ENCODE data around the gene NPAS2. TPM values are rescaled to one million over a fixed set of nuclear protein-coding genes. Genes with fewer than 3 reads are reported as not detected.

NPAS2 gene
- total RNA-seq, 1 experiment from 2014 or later = 142 TPM

GRCh38 chr2:101026923-101027469 lies 207.1 kb downstream of the NPAS2 start:
- no TSS peak for BruUV-seq (replicated peaks)
- no peaks in the 10 kb centered on the region for H3K4me1 Mint-ChIP-seq (ENCODE audit: low read depth, unreplicated experiment)
- TF ChIP-seq, protein P1, sequence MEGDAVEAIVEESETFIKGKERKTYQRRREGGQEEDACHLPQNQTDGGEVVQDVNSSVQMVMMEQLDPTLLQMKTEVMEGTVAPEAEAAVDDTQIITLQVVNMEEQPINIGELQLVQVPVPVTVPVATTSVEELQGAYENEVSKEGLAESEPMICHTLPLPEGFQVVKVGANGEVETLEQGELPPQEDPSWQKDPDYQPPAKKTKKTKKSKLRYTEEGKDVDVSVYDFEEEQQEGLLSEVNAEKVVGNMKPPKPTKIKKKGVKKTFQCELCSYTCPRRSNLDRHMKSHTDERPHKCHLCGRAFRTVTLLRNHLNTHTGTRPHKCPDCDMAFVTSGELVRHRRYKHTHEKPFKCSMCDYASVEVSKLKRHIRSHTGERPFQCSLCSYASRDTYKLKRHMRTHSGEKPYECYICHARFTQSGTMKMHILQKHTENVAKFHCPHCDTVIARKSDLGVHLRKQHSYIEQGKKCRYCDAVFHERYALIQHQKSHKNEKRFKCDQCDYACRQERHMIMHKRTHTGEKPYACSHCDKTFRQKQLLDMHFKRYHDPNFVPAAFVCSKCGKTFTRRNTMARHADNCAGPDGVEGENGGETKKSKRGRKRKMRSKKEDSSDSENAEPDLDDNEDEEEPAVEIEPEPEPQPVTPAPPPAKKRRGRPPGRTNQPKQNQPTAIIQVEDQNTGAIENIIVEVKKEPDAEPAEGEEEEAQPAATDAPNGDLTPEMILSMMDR (IDR thresholded peaks at IDR 0.05; ENCODE audit: unreplicated experiment) = no peak

DNA sequence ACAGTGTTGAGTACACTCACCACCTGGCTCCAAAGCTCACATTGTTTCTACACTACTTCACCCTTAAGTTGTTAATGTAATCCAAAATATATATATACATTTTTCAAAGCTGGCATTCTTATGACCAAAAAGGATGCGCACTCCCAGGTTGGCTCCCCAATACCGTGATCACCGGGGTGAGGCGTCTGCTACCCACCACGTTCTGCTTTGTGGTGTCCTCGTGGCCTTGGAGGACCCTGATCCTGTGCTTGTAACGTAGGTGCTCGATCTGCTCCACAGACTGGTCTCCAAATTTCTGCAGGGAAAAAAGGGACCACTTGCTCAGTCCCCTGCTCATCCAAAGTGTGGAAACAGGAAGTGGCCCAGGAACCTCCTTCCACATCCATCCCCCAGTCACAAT lies 207.9 kb downstream of the NPAS2 start:
- H3K4me3 Mint-ChIP-seq (ENCODE audit: low read depth, unreplicated experiment) = no peak overlapping the region
- no TSS peak for BruUV-seq (replicated peaks)
- H3K36me3 Mint-ChIP-seq (ENCODE audit: insufficient read depth, unreplicated experiment) = peaks cover 42% of the 10 kb centered on the region
- no peaks in the 10 kb centered on the region for H3K4me1 Mint-ChIP-seq (ENCODE audit: low read depth, unreplicated experiment)
- TF ChIP-seq, protein P1 (IDR thresholded peaks at IDR 0.05; ENCODE audit: unreplicated experiment) = no peak
- H3K9me3 Mint-ChIP-seq (ENCODE audit: low read depth, unreplicated experiment) = no peaks in the 10 kb centered on the region
- CTCF ChIA-PET = no interaction called here
- H3K27ac Mint-ChIP-seq (ENCODE audit: unreplicated experiment) = no peak overlapping the region
- no peaks in the 10 kb centered on the region for H3K27me3 Mint-ChIP-seq (ENCODE audit: unreplicated experiment)
- DNase-seq = no peak
- intact Hi-C loops (cut with micrococcal nuclease; ENCODE audit: unreplicated experiment) = no loop called here

More at GRCh38 chr2:101026923-101027469, 207.1 kb downstream of the NPAS2 start:
- H3K27ac Mint-ChIP-seq (ENCODE audit: unreplicated experiment) = no peak overlapping the region
- intact Hi-C loops (cut with micrococcal nuclease; ENCODE audit: unreplicated experiment) = no loop called here
- H3K27me3 Mint-ChIP-seq (ENCODE audit: unreplicated experiment) = no peaks in the 10 kb centered on the region
- CTCF ChIA-PET = interaction anchor here (0.6 kb wide), 1 partner anchor 314 kb away, joined by 10 read pairs; no protein-coding TSS in a partner anchor
- H3K9me3 Mint-ChIP-seq (ENCODE audit: low read depth, unreplicated experiment) = no peaks in the 10 kb centered on the region
- no peak for DNase-seq
- peaks cover 39% of the 10 kb centered on the region for H3K36me3 Mint-ChIP-seq (ENCODE audit: insufficient read depth, unreplicated experiment)
- no peak overlapping the region for H3K4me3 Mint-ChIP-seq (ENCODE audit: low read depth, unreplicated experiment)

- H3K36me3 Mint-ChIP-seq (ENCODE audit: insufficient read depth, unreplicated experiment) = peaks cover 52% of the 10 kb centered on the region
These were observed 211.1 kb downstream of the NPAS2 start for GRCh38 chr2:101030866-101031554.

DNA sequence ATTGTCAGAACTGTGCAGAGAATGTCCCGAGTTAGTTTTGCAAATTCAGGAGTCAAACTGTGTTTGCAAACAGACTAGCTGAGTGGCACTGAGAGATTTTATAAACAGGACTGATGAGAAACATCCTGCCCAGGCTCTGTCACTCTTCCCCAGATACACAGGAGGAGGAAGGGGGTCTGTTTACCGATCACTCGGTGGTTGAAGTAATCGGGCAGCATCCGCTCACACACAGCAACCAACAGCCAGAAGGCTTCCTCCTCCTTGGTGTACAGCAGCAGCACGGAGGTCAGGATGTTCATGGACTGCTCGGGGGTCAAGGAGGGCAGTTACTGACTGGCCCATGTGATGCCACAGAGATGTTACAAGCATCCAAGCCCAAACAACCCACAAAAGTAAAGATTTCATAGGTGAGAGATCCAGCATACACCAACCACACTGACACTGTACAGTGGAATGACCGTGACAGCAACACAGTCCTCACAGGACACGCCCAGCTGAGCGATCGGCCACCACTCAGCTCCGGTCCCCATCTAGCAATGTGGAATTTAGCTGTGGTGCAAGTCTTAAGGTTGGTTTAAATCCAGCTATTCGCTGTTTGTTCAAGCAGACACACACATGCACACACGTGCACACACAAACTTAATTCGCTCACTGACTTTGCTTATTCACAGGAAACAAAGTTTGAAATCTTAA lies 212.3 kb downstream of the NPAS2 start:
- CTCF ChIA-PET = interaction anchor here (0.6 to 0.7 kb wide), 2 partner anchors 9 to 1425 kb away, joined by 3 read pairs; no protein-coding TSS in a partner anchor
- Mint-ChIP-seq H3K36me3 (ENCODE audit: insufficient read depth, unreplicated experiment) (peaks cover 54% of the 10 kb centered on the region), H3K27me3 (ENCODE audit: unreplicated experiment) (no peaks in the 10 kb centered on the region), H3K9me3 (ENCODE audit: low read depth, unreplicated experiment) (no peaks in the 10 kb centered on the region), H3K27ac (ENCODE audit: unreplicated experiment) (no peak overlapping the region), H3K4me3 (ENCODE audit: low read depth, unreplicated experiment) (no peak overlapping the region), H3K4me1 (ENCODE audit: low read depth, unreplicated experiment) (no peaks in the 10 kb centered on the region)
- TF ChIP-seq, protein P1 (IDR thresholded peaks at IDR 0.05; ENCODE audit: unreplicated experiment) = no peak
- intact Hi-C loops (cut with micrococcal nuclease; ENCODE audit: unreplicated experiment) = no loop called here
- BruUV-seq (replicated peaks) = no TSS peak
- no peak for DNase-seq

More at GRCh38 chr2:101030866-101031554, 211.1 kb downstream of the NPAS2 start:
- DNase-seq = no peak
- intact Hi-C loops (cut with micrococcal nuclease; ENCODE audit: unreplicated experiment) = no loop called here
- CTCF ChIA-PET = interaction anchor here (1.1 kb wide), 1 partner anchor 175 kb away, joined by 4 read pairs; no protein-coding TSS in a partner anchor
- Mint-ChIP-seq H3K9me3 (ENCODE audit: low read depth, unreplicated experiment) (no peaks in the 10 kb centered on the region), H3K27ac (ENCODE audit: unreplicated experiment) (no peak overlapping the region), H3K27me3 (ENCODE audit: unreplicated experiment) (no peaks in the 10 kb centered on the region), H3K4me3 (ENCODE audit: low read depth, unreplicated experiment) (no peak overlapping the region), H3K4me1 (ENCODE audit: low read depth, unreplicated experiment) (no peaks in the 10 kb centered on the region)
- no TSS peak for BruUV-seq (replicated peaks)
- TF ChIP-seq, protein P1 (IDR thresholded peaks at IDR 0.05; ENCODE audit: unreplicated experiment) = no peak
